Activated CD4-positive, alpha-beta memory T cell treated with anti-CD3 and anti-CD28 coated beads, Interleukin-2, amount 10 ng/mL, durations not matched to agents 7 days and 5 days (primary cell): ENCODE data around the gene KRTAP27-1. TPM values are rescaled to one million over a fixed set of nuclear protein-coding genes. Genes with fewer than 3 reads are reported as not detected.

Source experiments
- CTCF ChIA-PET: fragments of 350-600 bp; sonication (Branson Sonifier 250); formaldehyde crosslinking; loops from one replicate; lab custom pipeline; 2021; ENCODE audit warnings: antibody characterized with exemption, inconsistent platforms; lab: Charles Lee
- POLR2A ChIA-PET: fragments of 350-600 bp; sonication (Branson Sonifier 250); formaldehyde crosslinking; loops from one replicate; lab custom pipeline; 2021; ENCODE audit warnings: antibody characterized with exemption; lab: Charles Lee
- DNase-seq: peaks from one replicate; pipeline ENCODE4 v3.0.0-alpha.2; 2020
- H3K27ac Mint-ChIP-seq: one replicate; pipeline ENCODE4 v1.8.0; 2021; ENCODE audit warnings: mild to moderate bottlenecking, mixed read lengths
- H3K27me3 Mint-ChIP-seq: one replicate; pipeline ENCODE4 v1.8.0; 2021; ENCODE audit warnings: mixed read lengths
- H3K36me3 Mint-ChIP-seq: one replicate; pipeline ENCODE4 v1.8.0; 2021; ENCODE audit warnings: low read depth, mixed read lengths
- H3K4me1 Mint-ChIP-seq: one replicate; pipeline ENCODE4 v1.8.0; 2021; ENCODE audit warnings: mixed read lengths
- H3K4me3 Mint-ChIP-seq: one replicate; pipeline ENCODE4 v1.8.0; 2021; ENCODE audit warnings: mild to moderate bottlenecking, mixed read lengths
- H3K9me3 Mint-ChIP-seq: one replicate; pipeline ENCODE4 v1.8.0; 2021; ENCODE audit warnings: mixed read lengths
- total RNA-seq, 2 experiments: library from RNA; stranded (reverse); gene quantifications; one replicate each; pipeline ENCODE4 v1.2.3, GENCODE V29; 2021

The KRTAP27-1 gene
- total RNA-seq, 2 experiments from 2014 or later: not detected

- no peak overlapping the region for H3K4me3 Mint-ChIP-seq
- H3K9me3 Mint-ChIP-seq: no peaks in the 10 kb centered on the region
- ChIA-PET CTCF (no interaction called here), POLR2A (no interaction called here)
- H3K27ac Mint-ChIP-seq: no peak overlapping the region
- H3K4me1 Mint-ChIP-seq: no peaks in the 10 kb centered on the region
- H3K27me3 Mint-ChIP-seq: no peaks in the 10 kb centered on the region
- DNase-seq: no peak
- no peaks in the 10 kb centered on the region for H3K36me3 Mint-ChIP-seq
Measured at GRCh38 chr21:30333736-30334135, 3.8 kb downstream of the KRTAP27-1 start.

GRCh38 chr21:30332681-30333080, 4.8 kb downstream of the KRTAP27-1 start:
- DNase-seq: no peak
- Mint-ChIP-seq H3K27ac (no peak overlapping the region), H3K4me1 (no peaks in the 10 kb centered on the region), H3K9me3 (no peaks in the 10 kb centered on the region), H3K36me3 (no peaks in the 10 kb centered on the region), H3K4me3 (no peak overlapping the region), H3K27me3 (no peaks in the 10 kb centered on the region)
- CTCF ChIA-PET: no interaction called here
- POLR2A ChIA-PET: no interaction called here

- H3K27me3 Mint-ChIP-seq: no peaks in the 10 kb centered on the region
- no peaks in the 10 kb centered on the region for H3K4me1 Mint-ChIP-seq
- CTCF ChIA-PET: no interaction called here
- POLR2A ChIA-PET: no interaction called here
- no peak overlapping the region for H3K4me3 Mint-ChIP-seq
- H3K36me3 Mint-ChIP-seq: no peaks in the 10 kb centered on the region
- H3K9me3 Mint-ChIP-seq: peaks cover 6% of the 10 kb centered on the region
- DNase-seq: no peak
- no peak overlapping the region for H3K27ac Mint-ChIP-seq
Measured at GRCh38 chr21:30329203-30329875, 8.2 kb downstream of the KRTAP27-1 start.

- POLR2A ChIA-PET: no interaction called here
- CTCF ChIA-PET: no interaction called here
- no peaks in the 10 kb centered on the region for H3K36me3 Mint-ChIP-seq
Measured at GRCh38 chr21:30326390-30326789, 11.1 kb downstream of the KRTAP27-1 start.

GRCh38 chr21:30320215-30320614, 17.3 kb downstream of the KRTAP27-1 start, which contains the start of gene KRTAP26-1:
Gene KRTAP26-1, minus strand, starts transcription at chr21:30320315. Its CDS starts 280 bp downstream, at chr21:30320035.
- Mint-ChIP-seq H3K9me3 (peaks cover 3% of the 10 kb centered on the region), H3K4me3 (no peak within 1 kb of the TSS), H3K4me1 (no peaks in the 10 kb centered on the region), H3K27me3 (no peaks in the 10 kb centered on the region), H3K27ac (no peak within 1 kb of the TSS), H3K36me3 (no peaks in the 10 kb centered on the region)
- POLR2A ChIA-PET: no interaction called here
- CTCF ChIA-PET: no interaction called here
- DNase-seq: no peak

More at GRCh38 chr21:30326390-30326789, 11.1 kb downstream of the KRTAP27-1 start:
- H3K27me3 Mint-ChIP-seq: no peaks in the 10 kb centered on the region
- H3K4me1 Mint-ChIP-seq: no peaks in the 10 kb centered on the region
- peaks cover 6% of the 10 kb centered on the region for H3K9me3 Mint-ChIP-seq
- DNase-seq: no peak
- no peak overlapping the region for H3K27ac Mint-ChIP-seq
- no peak overlapping the region for H3K4me3 Mint-ChIP-seq

- peaks cover 3% of the 10 kb centered on the region for H3K9me3 Mint-ChIP-seq
- H3K36me3 Mint-ChIP-seq: no peaks in the 10 kb centered on the region
- CTCF ChIA-PET: no interaction called here
- H3K4me1 Mint-ChIP-seq: no peaks in the 10 kb centered on the region
- POLR2A ChIA-PET: no interaction called here
- H3K4me3 Mint-ChIP-seq: no peak overlapping the region
- no peak for DNase-seq
- H3K27ac Mint-ChIP-seq: no peak overlapping the region
- H3K27me3 Mint-ChIP-seq: no peaks in the 10 kb centered on the region
Measured at GRCh38 chr21:30315701-30316100, 21.8 kb downstream of the KRTAP27-1 start.

- Mint-ChIP-seq H3K4me1 (no peaks in the 10 kb centered on the region), H3K27me3 (no peaks in the 10 kb centered on the region), H3K9me3 (no peaks in the 10 kb centered on the region), H3K36me3 (no peaks in the 10 kb centered on the region), H3K4me3 (no peak overlapping the region), H3K27ac (no peak overlapping the region)
- ChIA-PET POLR2A (no interaction called here), CTCF (no interaction called here)
- DNase-seq: no peak
Measured at GRCh38 chr21:30306884-30307283, 30.6 kb downstream of the KRTAP27-1 start.

- no peak overlapping the region for H3K4me3 Mint-ChIP-seq
- H3K36me3 Mint-ChIP-seq: no peaks in the 10 kb centered on the region
- H3K27me3 Mint-ChIP-seq: no peaks in the 10 kb centered on the region
- H3K9me3 Mint-ChIP-seq: peaks cover 2% of the 10 kb centered on the region
- no peak for DNase-seq
- ChIA-PET CTCF (no interaction called here), POLR2A (no interaction called here)
- no peaks in the 10 kb centered on the region for H3K4me1 Mint-ChIP-seq
- no peak overlapping the region for H3K27ac Mint-ChIP-seq
Measured at GRCh38 chr21:30305136-30305535, 32.4 kb downstream of the KRTAP27-1 start.

- Mint-ChIP-seq H3K4me3 (no peak within 1 kb of the TSS), H3K27ac (no peak within 1 kb of the TSS), H3K9me3 (no peaks in the 10 kb centered on the region), H3K4me1 (no peaks in the 10 kb centered on the region), H3K27me3 (no peaks in the 10 kb centered on the region), H3K36me3 (no peaks in the 10 kb centered on the region)
- DNase-seq: no peak
- POLR2A ChIA-PET: no interaction called here
- CTCF ChIA-PET: no interaction called here
Measured at GRCh38 chr21:30289215-30289614, 48.3 kb downstream of the KRTAP27-1 start, which contains the start of gene KRTAP25-1. Gene KRTAP25-1, minus strand, starts transcription at chr21:30289514. Its CDS starts 24 bp downstream, at chr21:30289490.

Other genes with a start within 250 kb of the KRTAP27-1 start
- gene CLDN17, start 170.9 kb downstream of the KRTAP27-1 start, total RNA-seq: not detected
- not detected for gene CLDN8, start 121.6 kb downstream of the KRTAP27-1 start, total RNA-seq
- not detected for gene KRTAP24-1, start 54.7 kb downstream of the KRTAP27-1 start, total RNA-seq
- not detected for gene KRTAP25-1, start 48.2 kb downstream of the KRTAP27-1 start, total RNA-seq
- gene KRTAP26-1, start 17.4 kb downstream of the KRTAP27-1 start, total RNA-seq: not detected
- not detected for gene KRTAP23-1, start 10.9 kb upstream of the KRTAP27-1 start, total RNA-seq
- not detected for gene KRTAP13-2, start 34.6 kb upstream of the KRTAP27-1 start, total RNA-seq
- not detected for gene KRTAP13-1, start 58.3 kb upstream of the KRTAP27-1 start, total RNA-seq
- gene KRTAP13-3, start 88.2 kb upstream of the KRTAP27-1 start, total RNA-seq: not detected
- gene KRTAP13-4, start 92.5 kb upstream of the KRTAP27-1 start, total RNA-seq: not detected
- gene KRTAP15-1, start 102.6 kb upstream of the KRTAP27-1 start, total RNA-seq: not detected
- not detected for gene KRTAP19-1, start 142.7 kb upstream of the KRTAP27-1 start, total RNA-seq
- gene KRTAP19-2, start 149.7 kb upstream of the KRTAP27-1 start, total RNA-seq: not detected
- not detected for gene KRTAP19-3, start 154.3 kb upstream of the KRTAP27-1 start, total RNA-seq
- not detected for gene KRTAP19-4, start 159.5 kb upstream of the KRTAP27-1 start, total RNA-seq
- not detected for gene KRTAP19-5, start 164.4 kb upstream of the KRTAP27-1 start, total RNA-seq
- not detected for gene KRTAP19-6, start 204.2 kb upstream of the KRTAP27-1 start, total RNA-seq
- gene KRTAP19-7, start 223.6 kb upstream of the KRTAP27-1 start, total RNA-seq: not detected